ENCODE measurements around the gene USP2. TPM values are rescaled to one million over a fixed set of nuclear protein-coding genes. Genes with fewer than 3 reads are reported as not detected.
"Not testable (repeated sequence)": the region's sequence is repeated elsewhere in the genome, so short reads cannot be mapped to it uniquely, and the experiment has no call there.

USP2 gene
- total RNA-seq, 1 donor from 2014 or later: 13.2 TPM

DNA sequence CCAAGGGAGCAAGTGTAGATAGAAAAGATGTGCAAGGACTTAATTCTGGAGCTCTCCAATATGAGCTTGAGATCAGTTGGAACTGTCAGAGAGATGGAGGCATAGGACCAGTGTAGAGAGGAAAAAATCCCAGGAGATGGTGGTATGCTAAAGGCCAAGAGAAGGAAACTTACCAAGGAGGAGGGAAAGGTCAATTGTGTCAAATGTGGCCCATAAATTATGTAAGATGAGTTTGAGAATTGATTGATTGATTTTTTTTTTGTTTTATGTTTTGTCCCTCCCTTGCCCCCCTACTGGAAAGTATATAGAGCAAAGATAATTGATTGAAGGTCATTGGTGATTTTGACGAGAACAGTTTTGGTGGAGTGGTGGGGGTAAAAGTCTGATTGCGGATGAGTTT lies 2.8 kb upstream of the USP2 start:
- peaks cover 2% of the 10 kb centered on the region for H3K4me1 Mint-ChIP-seq
- H3K9me3 Mint-ChIP-seq: no peaks in the 10 kb centered on the region
- no peak overlapping the region for H3K27ac Mint-ChIP-seq
- no peaks in the 10 kb centered on the region for H3K36me3 Mint-ChIP-seq
- peak in 1 of 2 experiments; percentile 25 for DNase-seq (ENCODE audit: low spot score in 2 of 2, unreplicated experiment in 2 of 2)
- H3K4me3 Mint-ChIP-seq: no peak overlapping the region
- TF ChIP-seq, protein P1, sequence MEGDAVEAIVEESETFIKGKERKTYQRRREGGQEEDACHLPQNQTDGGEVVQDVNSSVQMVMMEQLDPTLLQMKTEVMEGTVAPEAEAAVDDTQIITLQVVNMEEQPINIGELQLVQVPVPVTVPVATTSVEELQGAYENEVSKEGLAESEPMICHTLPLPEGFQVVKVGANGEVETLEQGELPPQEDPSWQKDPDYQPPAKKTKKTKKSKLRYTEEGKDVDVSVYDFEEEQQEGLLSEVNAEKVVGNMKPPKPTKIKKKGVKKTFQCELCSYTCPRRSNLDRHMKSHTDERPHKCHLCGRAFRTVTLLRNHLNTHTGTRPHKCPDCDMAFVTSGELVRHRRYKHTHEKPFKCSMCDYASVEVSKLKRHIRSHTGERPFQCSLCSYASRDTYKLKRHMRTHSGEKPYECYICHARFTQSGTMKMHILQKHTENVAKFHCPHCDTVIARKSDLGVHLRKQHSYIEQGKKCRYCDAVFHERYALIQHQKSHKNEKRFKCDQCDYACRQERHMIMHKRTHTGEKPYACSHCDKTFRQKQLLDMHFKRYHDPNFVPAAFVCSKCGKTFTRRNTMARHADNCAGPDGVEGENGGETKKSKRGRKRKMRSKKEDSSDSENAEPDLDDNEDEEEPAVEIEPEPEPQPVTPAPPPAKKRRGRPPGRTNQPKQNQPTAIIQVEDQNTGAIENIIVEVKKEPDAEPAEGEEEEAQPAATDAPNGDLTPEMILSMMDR (IDR thresholded peaks at IDR 0.05; ENCODE audit: unreplicated experiment): no peak
- H3K27me3 Mint-ChIP-seq (ENCODE audit: low read depth): peaks cover 2% of the 10 kb centered on the region

DNA sequence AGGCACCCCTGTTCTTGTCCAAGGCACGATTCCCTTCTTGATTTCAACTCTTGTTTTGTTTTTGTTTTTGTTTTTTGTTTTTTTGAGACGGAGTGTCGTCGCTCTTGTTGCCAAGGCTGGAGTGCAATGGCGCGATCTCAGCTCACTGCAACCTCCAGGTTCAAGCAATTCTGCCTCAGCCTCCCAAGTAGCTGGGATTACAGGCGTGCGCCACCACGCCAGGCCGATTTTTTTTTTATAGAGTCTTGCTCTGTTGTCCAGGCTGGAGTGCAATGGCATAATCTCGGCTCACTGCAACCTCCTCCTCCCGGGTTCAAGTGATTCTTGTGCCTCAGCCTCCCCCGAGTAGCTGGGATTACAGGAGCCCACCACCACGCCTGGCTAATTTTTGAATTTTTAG lies 1.0 kb upstream of the USP2 start:
- not testable (repeated sequence) for H3K27ac Mint-ChIP-seq; H3K27me3 Mint-ChIP-seq (ENCODE audit: low read depth); H3K36me3 Mint-ChIP-seq; H3K9me3 Mint-ChIP-seq; H3K4me3 Mint-ChIP-seq
- peak in 1 of 2 experiments; percentile 3 for DNase-seq (ENCODE audit: low spot score in 2 of 2, unreplicated experiment in 2 of 2)
- peaks cover 13% of the 10 kb centered on the region for H3K4me1 Mint-ChIP-seq

DNA sequence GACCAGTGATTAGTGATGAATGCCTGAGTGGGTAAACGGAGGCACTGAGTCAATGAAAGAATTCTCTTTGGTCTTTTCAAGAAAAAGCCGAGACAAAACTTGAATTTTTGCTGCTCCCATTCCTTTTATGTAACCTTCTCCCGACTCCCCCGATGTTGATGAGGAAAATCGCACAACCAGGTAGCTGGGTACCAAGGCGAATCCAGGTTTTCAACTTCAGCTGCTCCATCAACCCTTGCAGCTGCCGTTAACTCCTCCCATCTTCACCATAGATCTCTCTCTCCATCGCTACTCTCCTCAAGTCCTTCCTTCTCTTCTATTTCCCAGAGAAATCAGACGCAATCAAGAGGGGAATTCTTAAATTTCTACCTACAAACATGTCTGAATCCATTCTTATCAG lies 611 bp upstream of the USP2 start:
- TF ChIP-seq, protein P1 (IDR thresholded peaks at IDR 0.05; ENCODE audit: unreplicated experiment): no peak
- Mint-ChIP-seq H3K4me3 (no peak overlapping the region), H3K27ac (no peak overlapping the region), H3K4me1 (peaks cover 13% of the 10 kb centered on the region), H3K36me3 (no peaks in the 10 kb centered on the region), H3K27me3 (ENCODE audit: low read depth) (peaks cover 2% of the 10 kb centered on the region), H3K9me3 (no peaks in the 10 kb centered on the region)
- no peak for DNase-seq (ENCODE audit: low spot score in 2 of 2, unreplicated experiment in 2 of 2)

DNA sequence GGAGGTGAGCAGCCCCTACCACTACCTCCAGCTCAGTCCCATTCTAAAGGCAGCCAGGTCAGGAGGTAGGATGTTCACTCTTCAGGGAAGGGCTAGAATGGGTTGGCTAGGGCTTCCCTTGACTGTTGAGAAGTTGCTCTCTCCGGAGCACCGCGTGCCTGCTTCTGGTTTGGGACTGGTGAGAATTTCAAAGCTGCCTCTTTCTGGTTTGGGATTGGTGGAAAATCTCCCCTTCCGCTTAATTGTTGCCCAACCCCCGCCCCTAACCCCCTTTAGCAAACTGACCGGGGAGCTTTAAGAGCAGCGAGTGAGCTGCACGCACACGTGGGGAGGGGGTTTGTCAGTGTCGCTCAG lies 686 bp downstream of the USP2 start:
- Mint-ChIP-seq H3K27me3 (ENCODE audit: low read depth) (peaks cover 2% of the 10 kb centered on the region), H3K27ac (no peak overlapping the region), H3K4me3 (no peak overlapping the region), H3K36me3 (no peaks in the 10 kb centered on the region), H3K4me1 (peaks cover 22% of the 10 kb centered on the region), H3K9me3 (no peaks in the 10 kb centered on the region)
- TF ChIP-seq, protein P1 (IDR thresholded peaks at IDR 0.05; ENCODE audit: unreplicated experiment): no peak
- no peak for DNase-seq (ENCODE audit: low spot score in 2 of 2, unreplicated experiment in 2 of 2)

DNA sequence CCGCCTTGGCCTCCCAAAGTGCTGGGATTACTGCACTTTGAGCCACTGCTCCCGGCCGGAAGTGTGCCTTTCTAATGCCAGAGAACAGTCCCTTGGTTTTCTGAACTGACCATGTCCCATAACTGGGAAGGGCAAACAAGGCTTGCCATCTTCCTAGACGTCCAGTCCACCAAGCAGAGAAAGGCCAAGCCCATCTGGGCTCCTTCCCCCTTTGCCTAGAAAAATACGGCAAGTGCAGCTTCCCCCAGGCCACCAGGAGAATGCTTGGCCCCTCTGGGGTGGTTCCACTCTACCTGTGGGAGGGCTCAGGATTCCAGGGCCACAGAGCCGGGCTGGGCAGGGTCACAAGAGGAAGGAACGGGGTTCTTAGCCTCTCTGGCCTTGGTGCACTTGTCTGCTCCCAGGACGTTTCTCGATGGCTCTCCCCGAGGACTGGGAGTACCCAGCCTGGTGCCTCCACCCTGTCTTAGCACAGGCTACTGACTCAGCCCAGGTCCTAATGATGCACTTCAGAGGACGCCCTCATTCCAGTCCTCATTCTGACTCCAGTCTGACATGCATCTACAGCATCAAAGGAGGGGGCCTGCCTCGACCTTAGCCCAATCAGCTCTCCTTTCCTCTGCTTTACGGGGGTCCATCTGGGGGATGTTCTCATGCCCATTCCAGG lies 1.2 kb downstream of the USP2 start:
- DNase-seq (ENCODE audit: low spot score in 2 of 2, unreplicated experiment in 2 of 2): no peak
- no peaks in the 10 kb centered on the region for H3K9me3 Mint-ChIP-seq
- peaks cover 27% of the 10 kb centered on the region for H3K4me1 Mint-ChIP-seq
- no peaks in the 10 kb centered on the region for H3K36me3 Mint-ChIP-seq
- TF ChIP-seq, protein P1 (IDR thresholded peaks at IDR 0.05; ENCODE audit: unreplicated experiment): no peak
- H3K27me3 Mint-ChIP-seq (ENCODE audit: low read depth): peaks cover 2% of the 10 kb centered on the region
- no peak overlapping the region for H3K27ac Mint-ChIP-seq
- no peak overlapping the region for H3K4me3 Mint-ChIP-seq

DNA sequence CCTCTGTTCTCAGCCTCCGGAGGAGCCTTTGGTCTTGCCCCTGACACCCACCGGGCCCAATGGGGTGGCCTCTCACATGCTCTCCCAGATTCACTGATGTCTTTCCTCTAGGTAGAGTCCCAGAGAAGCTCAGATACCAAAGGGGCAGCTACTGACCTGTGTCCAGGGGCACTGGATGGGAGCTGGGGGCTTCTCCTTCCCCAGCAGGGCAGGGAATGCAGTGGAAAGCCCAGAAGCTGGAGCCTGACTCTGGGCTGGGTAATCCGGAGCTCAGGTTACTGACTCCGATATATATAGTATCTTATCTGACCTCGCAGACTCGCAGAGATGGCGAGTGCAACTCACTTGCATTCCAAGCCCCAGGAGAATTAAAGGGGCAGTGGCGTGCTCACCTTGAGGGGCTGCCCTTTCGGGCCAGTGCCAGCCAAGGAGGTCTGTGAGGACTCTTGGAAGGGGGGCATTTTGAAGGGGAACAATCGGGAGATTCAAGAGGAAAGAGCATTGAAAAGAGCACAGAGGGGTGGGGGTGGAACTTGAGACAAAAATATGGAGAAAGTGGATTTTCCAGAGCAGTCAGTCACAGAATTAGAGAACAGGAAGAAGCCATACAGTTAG lies 2.5 kb downstream of the USP2 start:
- H3K4me3 Mint-ChIP-seq: peak overlapping the region; percentile 50
- H3K4me1 Mint-ChIP-seq: peaks cover 41% of the 10 kb centered on the region
- no peaks in the 10 kb centered on the region for H3K9me3 Mint-ChIP-seq
- DNase-seq (ENCODE audit: low spot score in 2 of 2, unreplicated experiment in 2 of 2): no peak
- H3K36me3 Mint-ChIP-seq: no peaks in the 10 kb centered on the region
- peaks cover 2% of the 10 kb centered on the region for H3K27me3 Mint-ChIP-seq (ENCODE audit: low read depth)
- H3K27ac Mint-ChIP-seq: peak overlapping the region; percentile 92
- TF ChIP-seq, protein P1 (IDR thresholded peaks at IDR 0.05; ENCODE audit: unreplicated experiment): no peak

All from mesothelial cell of epicardium (in vitro differentiated cells).